IPS DF 6.9 (cell line): ENCODE results near the gene SMARCB1.

Source experiments
- DNase-seq: peaks from one replicate; pipeline ENCODE4 v3.0.0-alpha.2; 2013; ENCODE audit warnings: low read depth, low spot score
- H3K27ac ChIP-seq: one replicate; pipeline ENCODE4 v1.5.1; 2013; ENCODE audit warnings: low read length, control low read depth
- H3K27me3 ChIP-seq: 2 replicates; pipeline ENCODE4 v1.6.1; 2013; ENCODE audit warnings: mild to moderate bottlenecking, low read length; ENCODE audit not compliant: control insufficient read depth, insufficient read depth
- H3K36me3 ChIP-seq: 2 replicates; pipeline ENCODE4 v1.6.1; 2013; ENCODE audit warnings: low read length; ENCODE audit not compliant: control insufficient read depth, insufficient read depth
- H3K4me1 ChIP-seq: 2 replicates; pipeline ENCODE4 v1.6.1; 2013; ENCODE audit warnings: low read length; ENCODE audit not compliant: control insufficient read depth, insufficient read depth
- H3K4me3 ChIP-seq: 2 replicates; pipeline ENCODE4 v1.5.1; 2013; ENCODE audit warnings: mild to moderate bottlenecking, low read length
- H3K9me3 ChIP-seq: 2 replicates; pipeline ENCODE4 v1.6.1; 2013; ENCODE audit warnings: low read length, inconsistent platforms; ENCODE audit not compliant: control insufficient read depth, insufficient read depth
- WGBS: extraction: QIAGEN DNeasy Blood & Tissue Kit; methylation state at CpG from one replicate; pipeline ENCODE4 v1.1.7; 2013; ENCODE audit warnings: mixed read lengths, missing lambda C conversion rate; ENCODE audit not compliant: insufficient read length, insufficient coverage; 5-methylcytosine and 5-hydroxymethylcytosine counted together

Gene SMARCB1

GRCh38 chr22:23751441-23751996 lies 35.2 kb upstream of the SMARCB1 start:
- WGBS: no CpG with 5 or more reads among the region's 22 CpGs
- peak overlapping the region; percentile 91 for H3K4me3 ChIP-seq
- no peak for DNase-seq
- H3K27me3 ChIP-seq: no peaks in the 10 kb centered on the region
- no peaks in the 10 kb centered on the region for H3K4me1 ChIP-seq
- no peaks in the 10 kb centered on the region for H3K36me3 ChIP-seq
- H3K27ac ChIP-seq: no peak overlapping the region
- no peaks in the 10 kb centered on the region for H3K9me3 ChIP-seq

- Histone ChIP-seq H3K4me3 (no peak overlapping the region), H3K27ac (no peak overlapping the region), H3K9me3 (no peaks in the 10 kb centered on the region), H3K4me1 (no peaks in the 10 kb centered on the region), H3K27me3 (no peaks in the 10 kb centered on the region), H3K36me3 (no peaks in the 10 kb centered on the region)
- WGBS: no CpG with 5 or more reads among the region's 9 CpGs
- no peak for DNase-seq
Measured at GRCh38 chr22:23752090-23752691, 34.6 kb upstream of the SMARCB1 start.

- no peak overlapping the region for H3K4me3 ChIP-seq
- WGBS: no CpG with 5 or more reads among the region's 16 CpGs
- H3K4me1 ChIP-seq: no peaks in the 10 kb centered on the region
- DNase-seq: no peak
- no peaks in the 10 kb centered on the region for H3K9me3 ChIP-seq
- H3K36me3 ChIP-seq: no peaks in the 10 kb centered on the region
- H3K27ac ChIP-seq: no peak overlapping the region
- H3K27me3 ChIP-seq: no peaks in the 10 kb centered on the region
Measured at GRCh38 chr22:23752750-23753149, 34.0 kb upstream of the SMARCB1 start.

- no peak for DNase-seq
- no peak overlapping the region for H3K4me3 ChIP-seq
- no peaks in the 10 kb centered on the region for H3K36me3 ChIP-seq
- no peaks in the 10 kb centered on the region for H3K9me3 ChIP-seq
- no peaks in the 10 kb centered on the region for H3K27me3 ChIP-seq
- WGBS: no CpG with 5 or more reads among the region's 2 CpGs
- no peaks in the 10 kb centered on the region for H3K4me1 ChIP-seq
- H3K27ac ChIP-seq: no peak overlapping the region
Measured at GRCh38 chr22:23753385-23753784, 33.4 kb upstream of the SMARCB1 start.

- no peak for DNase-seq
- Histone ChIP-seq H3K27ac (no peak within 1 kb of the TSS), H3K4me3 (no peak within 1 kb of the TSS), H3K4me1 (no peaks in the 10 kb centered on the region), H3K36me3 (no peaks in the 10 kb centered on the region), H3K27me3 (no peaks in the 10 kb centered on the region), H3K9me3 (no peaks in the 10 kb centered on the region)
- WGBS: no CpG with 5 or more reads among the region's 14 CpGs
Measured at GRCh38 chr22:23754220-23754919, 32.4 kb upstream of the SMARCB1 start, which contains the start of gene VPREB3. Gene VPREB3 (minus strand): TSS chr22:23754425. CDS start chr22:23754363, 62 bp downstream.

DNA sequence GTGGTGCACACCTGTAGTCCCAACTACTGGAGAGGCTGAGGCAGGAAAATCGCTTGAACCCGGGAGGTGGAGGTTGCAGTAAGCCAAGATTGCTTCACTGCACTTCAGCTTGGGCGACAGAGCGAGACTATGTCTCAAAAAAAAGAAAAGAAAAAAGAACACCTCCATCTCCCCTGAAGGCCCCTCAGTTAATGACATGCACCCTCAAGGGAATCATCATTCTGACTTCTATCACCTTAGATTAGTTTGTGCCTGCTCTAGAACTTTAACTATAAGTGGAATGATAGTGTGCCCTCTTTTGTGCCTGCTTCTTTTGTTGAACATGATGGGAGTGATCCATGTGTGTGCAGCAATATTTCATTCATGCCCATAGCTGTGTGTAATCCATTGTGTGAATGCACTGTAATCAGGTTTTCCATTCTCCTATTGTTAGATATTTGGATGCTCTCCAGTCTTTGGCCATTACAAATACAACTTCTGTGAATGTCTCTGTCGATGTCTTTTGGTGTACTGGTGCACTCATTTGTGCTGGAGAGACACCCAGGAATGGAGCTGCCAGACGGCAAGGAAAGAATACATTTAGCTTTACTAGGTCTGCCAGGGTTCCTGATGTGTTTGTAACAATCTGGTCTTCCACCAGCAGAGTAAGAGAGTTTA lies 31.7 kb upstream of the SMARCB1 start:
- no peaks in the 10 kb centered on the region for H3K36me3 ChIP-seq
- WGBS: no CpG with 5 or more reads among the region's 6 CpGs
- no peaks in the 10 kb centered on the region for H3K27me3 ChIP-seq
- H3K27ac ChIP-seq: no peak overlapping the region
- H3K4me3 ChIP-seq: no peak overlapping the region
- no peaks in the 10 kb centered on the region for H3K9me3 ChIP-seq
- no peak for DNase-seq
- no peaks in the 10 kb centered on the region for H3K4me1 ChIP-seq

DNA sequence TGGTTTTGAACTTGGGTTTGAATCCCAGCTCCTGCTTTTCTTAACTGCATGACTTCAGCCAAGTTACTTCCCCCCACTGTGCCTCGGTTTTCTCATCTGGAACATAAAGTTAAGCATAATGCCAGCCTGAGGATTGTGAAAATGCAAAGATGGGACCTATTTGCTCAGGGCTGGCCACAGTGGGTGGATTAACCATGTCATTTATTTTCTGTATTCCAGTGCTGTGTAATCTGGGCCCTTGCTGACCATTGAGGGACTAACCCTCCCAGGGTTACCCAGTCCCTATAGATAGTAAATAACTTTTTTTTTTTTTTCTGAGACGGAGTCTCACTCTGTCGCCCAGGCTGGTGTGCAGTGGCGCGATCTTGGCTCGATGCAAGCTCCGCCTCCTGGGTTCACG lies 31.1 kb upstream of the SMARCB1 start:
- H3K9me3 ChIP-seq: no peaks in the 10 kb centered on the region
- no CpG with 5 or more reads among the region's 8 CpGs for WGBS
- H3K27ac ChIP-seq: no peak overlapping the region
- no peak for DNase-seq
- H3K27me3 ChIP-seq: no peaks in the 10 kb centered on the region
- no peaks in the 10 kb centered on the region for H3K4me1 ChIP-seq
- H3K4me3 ChIP-seq: no peak overlapping the region
- no peaks in the 10 kb centered on the region for H3K36me3 ChIP-seq

DNA sequence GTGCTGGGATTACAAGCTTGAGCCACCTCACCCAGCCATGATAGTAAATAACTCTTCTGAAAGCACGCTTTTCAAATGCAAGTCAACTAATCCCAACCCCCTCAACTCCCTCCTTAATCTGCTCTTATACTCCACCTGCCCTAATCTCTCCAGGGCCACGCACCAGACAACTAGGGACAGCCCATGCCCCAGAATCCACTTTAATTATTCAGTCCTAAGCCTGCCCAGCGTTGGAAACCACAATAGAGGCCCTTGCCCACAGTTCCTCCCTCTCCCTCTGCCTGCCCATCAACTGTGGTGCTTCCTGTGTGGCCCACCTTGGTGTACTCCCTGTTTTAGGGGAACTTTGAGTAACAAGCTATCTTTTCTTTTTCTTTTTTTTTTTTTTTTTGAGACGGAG lies 29.9 kb upstream of the SMARCB1 start:
- Histone ChIP-seq H3K36me3 (no peaks in the 10 kb centered on the region), H3K27ac (no peak overlapping the region), H3K9me3 (no peaks in the 10 kb centered on the region), H3K4me3 (no peak overlapping the region), H3K4me1 (no peaks in the 10 kb centered on the region), H3K27me3 (no peaks in the 10 kb centered on the region)
- WGBS: no CpG with 5 or more reads among the region's 4 CpGs
- no peak for DNase-seq

- Histone ChIP-seq H3K36me3 (no peaks in the 10 kb centered on the region), H3K9me3 (no peaks in the 10 kb centered on the region), H3K27ac (no peak overlapping the region), H3K4me3 (no peak overlapping the region), H3K27me3 (no peaks in the 10 kb centered on the region), H3K4me1 (peaks cover 10% of the 10 kb centered on the region)
- no CpG with 5 or more reads among the region's 4 CpGs for WGBS
- DNase-seq: no peak
Measured at GRCh38 chr22:23759566-23759965, 27.2 kb upstream of the SMARCB1 start.

GRCh38 chr22:23760056-23760455 lies 26.7 kb upstream of the SMARCB1 start:
- Histone ChIP-seq H3K36me3 (peaks cover 2% of the 10 kb centered on the region; the same call in 1 of the 2 replicates), H3K27me3 (no peaks in the 10 kb centered on the region), H3K9me3 (no peaks in the 10 kb centered on the region), H3K4me1 (peaks cover 10% of the 10 kb centered on the region), H3K4me3 (no peak overlapping the region), H3K27ac (no peak overlapping the region)
- no CpG with 5 or more reads among the region's 6 CpGs for whole genome bisulfite sequencing
- no peak for DNase-seq
